Prostate gland (tissue), 2 donors: ENCODE results near the gene PDE5A. TPM values are rescaled to one million over a fixed set of nuclear protein-coding genes. Genes with fewer than 3 reads are reported as not detected.

Source experiments
- DNase-seq: peaks from one replicate; pipeline ENCODE4 v3.0.0-alpha.2; 2019; ENCODE audit warnings: low spot score
- H3K27ac ChIP-seq, 2 donors: fragments of 200-600 bp; sonication (generic); 2 replicates each; pipeline ENCODE4 v1.5.1; 2017 to 2019
- H3K27me3 ChIP-seq: fragments of 200-600 bp; sonication (generic); replicated peaks from 2 replicates; pipeline ENCODE4 v1.5.1; 2019; ENCODE audit not compliant: insufficient read depth
- H3K36me3 ChIP-seq, 2 donors: fragments of 200-600 bp; sonication (generic); 1 replicate in 1 of 2; 2 replicates in 1 of 2; pipeline versions ENCODE4 v1.5.1 to v1.8.1; 2017 to 2019
- H3K4me1 ChIP-seq: fragments of 200-600 bp; sonication (generic); replicated peaks from 2 replicates; pipeline ENCODE4 v1.5.1; 2019
- H3K4me3 ChIP-seq, 2 donors: fragments of 200-600 bp; sonication (generic); 2 replicates each; pipeline ENCODE4 v1.5.1; 2017 to 2019
- H3K9me3 ChIP-seq: fragments of 200-600 bp; sonication (generic); 2 replicates; pipeline ENCODE4 v1.5.1; 2017
- POLR2A ChIP-seq: fragments of 450-650 bp; IDR thresholded peaks from one replicate; pipeline ENCODE4 v1.6.1; 2016; ENCODE audit warnings: antibody characterized with exemption, mild to moderate bottlenecking
- POLR2AphosphoS5 ChIP-seq: sonication (generic); formaldehyde crosslinking; IDR thresholded peaks from one replicate; pipeline ENCODE4 v1.6.1; 2017; ENCODE audit warnings: antibody characterized with exemption
- WGBS: methylation state at CpG from one replicate; pipeline ENCODE4 v1.1.5; 2018; 5-methylcytosine and 5-hydroxymethylcytosine counted together
- intact Hi-C: fragments of 100-400 bp; cut with DNase I; formaldehyde crosslinking; loops from one replicate; pipeline ENCODE4 v1.14.2; 2022
- total RNA-seq, 2 donors: library from RNA; depleted of rRNA; stranded (reverse); fragments of >200 nt; gene quantifications; one replicate each; pipeline ENCODE4 v1.1.0, GENCODE V29; 2016
- TF ChIP-seq, protein P1 (sequence below), 4 experiments: fragments of 200-600 bp in 2 of 4; fragments of 450-650 bp in 2 of 4; sonication (generic) in 2 of 4; IDR thresholded peaks; 1 replicate in 3 of 4; 2 replicates in 1 of 4; pipeline ENCODE4 v1.5.1; 2016 to 2019; ENCODE audit warnings: antibody characterized with exemption in 4 of 4, mild to moderate bottlenecking in 2 of 4, moderate library complexity in 2 of 4

The PDE5A gene
- total RNA-seq, 2 donors from 2014 or later: 46.0 to 49.6 TPM

DNA sequence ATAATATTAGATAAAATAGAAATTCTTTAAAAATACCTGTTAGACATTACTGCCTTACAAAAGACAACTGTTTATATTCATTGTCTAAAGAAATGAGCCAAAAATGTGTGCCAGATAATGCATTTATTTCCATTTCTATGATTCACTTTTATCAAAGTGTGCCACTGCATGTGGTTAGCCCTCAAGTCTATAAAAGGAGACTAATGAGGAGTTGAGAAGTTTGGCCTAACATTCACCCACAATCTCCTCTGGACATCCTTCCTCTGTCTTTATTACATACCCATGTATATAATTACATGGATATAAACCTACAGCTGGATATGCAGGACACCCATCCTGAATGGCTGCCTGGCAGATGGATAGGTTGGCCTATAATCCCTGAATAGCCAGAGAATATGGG lies 42.6 kb upstream of the PDE5A start:
- intact Hi-C loops: no loop called here
- H3K9me3 ChIP-seq: no peaks in the 10 kb centered on the region
- no peaks in the 10 kb centered on the region for H3K27me3 ChIP-seq
- H3K36me3 ChIP-seq: no peaks in the 10 kb centered on the region
- no peak for DNase-seq
- H3K27ac ChIP-seq: no peak overlapping the region
- H3K4me3 ChIP-seq: no peak overlapping the region
- TF ChIP-seq, protein P1, sequence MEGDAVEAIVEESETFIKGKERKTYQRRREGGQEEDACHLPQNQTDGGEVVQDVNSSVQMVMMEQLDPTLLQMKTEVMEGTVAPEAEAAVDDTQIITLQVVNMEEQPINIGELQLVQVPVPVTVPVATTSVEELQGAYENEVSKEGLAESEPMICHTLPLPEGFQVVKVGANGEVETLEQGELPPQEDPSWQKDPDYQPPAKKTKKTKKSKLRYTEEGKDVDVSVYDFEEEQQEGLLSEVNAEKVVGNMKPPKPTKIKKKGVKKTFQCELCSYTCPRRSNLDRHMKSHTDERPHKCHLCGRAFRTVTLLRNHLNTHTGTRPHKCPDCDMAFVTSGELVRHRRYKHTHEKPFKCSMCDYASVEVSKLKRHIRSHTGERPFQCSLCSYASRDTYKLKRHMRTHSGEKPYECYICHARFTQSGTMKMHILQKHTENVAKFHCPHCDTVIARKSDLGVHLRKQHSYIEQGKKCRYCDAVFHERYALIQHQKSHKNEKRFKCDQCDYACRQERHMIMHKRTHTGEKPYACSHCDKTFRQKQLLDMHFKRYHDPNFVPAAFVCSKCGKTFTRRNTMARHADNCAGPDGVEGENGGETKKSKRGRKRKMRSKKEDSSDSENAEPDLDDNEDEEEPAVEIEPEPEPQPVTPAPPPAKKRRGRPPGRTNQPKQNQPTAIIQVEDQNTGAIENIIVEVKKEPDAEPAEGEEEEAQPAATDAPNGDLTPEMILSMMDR (IDR thresholded peaks at IDR 0.05): no peak
- TF ChIP-seq POLR2A: no peak
- TF ChIP-seq POLR2AphosphoS5: no peak
- H3K4me1 ChIP-seq: no peaks in the 10 kb centered on the region

DNA sequence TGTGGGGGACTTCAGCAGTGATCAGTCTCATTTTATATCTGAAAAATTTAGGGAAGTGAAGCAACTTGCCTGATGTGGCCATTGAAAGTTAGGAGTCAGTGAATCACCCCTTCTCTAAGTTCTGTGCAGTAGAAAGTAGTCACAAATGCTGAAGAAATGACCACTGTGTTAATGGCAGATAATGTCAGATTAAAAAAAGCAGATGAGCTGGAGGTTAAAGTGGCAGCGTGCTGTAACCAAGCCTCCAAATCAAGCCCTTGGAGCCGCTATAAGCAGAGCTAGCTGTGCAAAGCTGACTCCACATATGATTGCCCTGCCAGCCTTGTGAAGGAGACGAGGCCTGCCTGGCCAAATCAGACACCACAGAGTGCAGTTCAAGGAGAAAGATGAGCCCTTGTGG lies 39.2 kb upstream of the PDE5A start:
- Histone ChIP-seq H3K27ac (no peak overlapping the region), H3K36me3 (no peaks in the 10 kb centered on the region), H3K4me1 (no peaks in the 10 kb centered on the region), H3K4me3 (no peak overlapping the region), H3K9me3 (no peaks in the 10 kb centered on the region), H3K27me3 (no peaks in the 10 kb centered on the region)
- TF ChIP-seq, protein P1 (IDR thresholded peaks at IDR 0.05): no peak
- TF ChIP-seq POLR2A (no peak), POLR2AphosphoS5 (no peak)
- intact Hi-C loops: no loop called here
- DNase-seq: no peak
- WGBS: 77% methylated on average over 3 of the region's 3 CpGs

DNA sequence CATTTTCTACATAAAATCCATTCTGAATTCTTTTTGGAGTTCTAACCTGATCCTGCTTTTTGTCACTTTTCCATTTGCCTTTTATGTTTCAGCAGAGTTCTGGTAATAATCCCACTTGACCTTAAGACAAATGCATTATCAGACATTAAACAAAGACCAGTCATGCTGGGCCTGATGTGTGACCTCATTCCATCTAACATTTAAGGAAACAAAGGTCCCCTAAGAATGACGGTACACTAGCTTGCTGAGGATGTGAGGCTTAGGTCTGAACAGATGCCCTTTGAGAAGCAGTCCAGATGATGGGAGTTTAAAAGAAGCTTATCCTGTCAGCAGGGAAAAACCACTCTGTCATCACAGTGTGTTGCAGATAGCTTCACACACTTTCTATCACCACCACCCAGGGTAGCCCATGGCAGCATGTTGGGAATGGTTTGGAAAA lies 38.1 kb upstream of the PDE5A start:
- Histone ChIP-seq H3K27me3 (no peaks in the 10 kb centered on the region), H3K4me3 (no peak overlapping the region), H3K4me1 (no peaks in the 10 kb centered on the region), H3K9me3 (no peaks in the 10 kb centered on the region), H3K36me3 (no peaks in the 10 kb centered on the region), H3K27ac (no peak overlapping the region)
- no peak for DNase-seq
- TF ChIP-seq POLR2A: no peak
- TF ChIP-seq POLR2AphosphoS5: no peak
- TF ChIP-seq, protein P1 (IDR thresholded peaks at IDR 0.05): no peak
- intact Hi-C loops: no loop called here
- WGBS: 47% methylated on average over 1 of the region's 1 CpG

DNA sequence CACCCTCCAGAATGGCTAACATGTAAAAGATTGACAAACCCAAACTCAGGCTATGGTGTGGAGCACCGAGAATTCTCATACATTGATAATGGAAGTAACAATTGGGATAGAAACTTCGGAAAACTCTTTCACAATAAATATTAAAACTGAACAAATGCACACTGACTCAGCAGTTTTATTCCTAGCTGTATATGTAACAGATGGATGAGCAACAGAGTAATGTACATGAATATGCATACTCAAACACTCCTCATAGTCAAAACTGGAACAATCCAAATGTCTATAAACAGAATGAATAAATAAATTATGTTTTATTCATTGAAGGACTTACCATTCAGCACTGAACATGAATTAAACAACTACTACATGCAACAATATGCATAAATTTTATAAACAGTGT lies 37.1 kb upstream of the PDE5A start:
- no peak overlapping the region for H3K27ac ChIP-seq
- H3K27me3 ChIP-seq: no peaks in the 10 kb centered on the region
- TF ChIP-seq POLR2A (no peak), POLR2AphosphoS5 (no peak)
- TF ChIP-seq, protein P1 (IDR thresholded peaks at IDR 0.05): no peak
- no peak for DNase-seq
- no peaks in the 10 kb centered on the region for H3K4me1 ChIP-seq
- intact Hi-C loops: no loop called here
- 90% methylated on average over 2 of the region's 2 CpGs for WGBS
- no peak overlapping the region for H3K4me3 ChIP-seq
- H3K9me3 ChIP-seq: no peaks in the 10 kb centered on the region
- H3K36me3 ChIP-seq: no peaks in the 10 kb centered on the region

DNA sequence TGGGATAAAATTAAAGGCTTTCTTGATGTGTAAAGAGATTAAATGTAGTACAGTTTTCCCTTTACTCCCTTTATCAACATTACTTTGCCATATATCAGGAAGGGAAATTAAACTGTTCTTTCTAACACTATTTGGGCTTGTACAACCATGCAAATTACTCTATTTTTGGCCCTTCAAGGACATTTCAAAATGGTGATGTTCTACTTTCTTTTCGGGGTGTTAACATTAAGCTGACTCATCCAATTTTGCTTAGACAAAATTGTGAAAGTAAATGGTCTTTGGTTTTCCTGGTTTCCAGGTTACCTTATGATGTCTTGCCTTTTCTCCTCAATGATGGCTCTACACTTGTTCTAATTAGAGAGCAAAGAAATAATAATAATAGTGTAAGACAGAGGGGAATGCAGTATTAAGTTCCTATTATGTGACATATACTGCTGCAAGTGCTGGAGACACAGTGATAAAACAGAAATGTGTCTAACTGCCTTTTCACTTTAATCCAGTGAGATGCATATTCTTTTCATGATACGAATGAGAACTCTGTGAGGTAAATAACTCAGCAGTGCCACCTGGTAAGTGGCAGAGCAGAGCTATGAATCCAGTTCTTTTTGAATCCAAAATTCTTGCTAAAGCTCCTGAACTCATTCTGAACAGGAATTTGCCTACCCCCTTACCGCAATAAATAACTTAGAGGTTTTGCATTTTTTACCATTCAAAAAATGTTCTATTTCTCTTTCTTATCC lies 35.7 kb upstream of the PDE5A start:
- H3K27me3 ChIP-seq: no peaks in the 10 kb centered on the region
- no peak for DNase-seq
- 38% methylated on average over 3 of the region's 3 CpGs for WGBS
- no peak overlapping the region for H3K4me3 ChIP-seq
- no peaks in the 10 kb centered on the region for H3K9me3 ChIP-seq
- no peaks in the 10 kb centered on the region for H3K4me1 ChIP-seq
- intact Hi-C loops: no loop called here
- H3K36me3 ChIP-seq: no peaks in the 10 kb centered on the region
- H3K27ac ChIP-seq: no peak overlapping the region
- TF ChIP-seq POLR2A: no peak
- TF ChIP-seq POLR2AphosphoS5: no peak
